HG02763 (cell line): ENCODE measurements around the gene CYP2C19.
"Not testable (repeated sequence)": the region's sequence is repeated elsewhere in the genome, so short reads cannot be mapped to it uniquely, and the experiment has no call there.

Source experiments
- ATAC-seq: cut with Tn5 transposase; IDR thresholded peaks from one replicate; pipeline ENCODE4 v1.9.1; 2021; ENCODE audit warnings: mild to moderate bottlenecking, moderate library complexity; ENCODE audit not compliant: unreplicated experiment

CYP2C19 gene

DNA sequence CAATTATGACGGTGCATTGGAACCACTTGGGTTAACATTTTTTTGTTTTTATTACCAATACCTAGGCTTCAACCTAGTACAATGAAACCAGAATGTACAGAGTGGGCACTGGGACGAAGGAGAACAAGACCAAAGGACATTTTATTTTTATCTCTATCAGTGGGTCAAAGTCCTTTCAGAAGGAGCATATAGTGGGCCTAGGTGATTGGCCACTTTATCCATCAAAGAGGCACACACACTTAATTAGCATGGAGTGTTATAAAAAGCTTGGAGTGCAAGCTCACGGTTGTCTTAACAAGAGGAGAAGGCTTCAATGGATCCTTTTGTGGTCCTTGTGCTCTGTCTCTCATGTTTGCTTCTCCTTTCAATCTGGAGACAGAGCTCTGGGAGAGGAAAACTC lies at the start of gene CYP2C19:
TSS of gene CYP2C19 (plus strand) at position 289 of the 400 bp plus-strand sequence. CDS start at position 314, 25 bp downstream.
- no peak for ATAC-seq

DNA sequence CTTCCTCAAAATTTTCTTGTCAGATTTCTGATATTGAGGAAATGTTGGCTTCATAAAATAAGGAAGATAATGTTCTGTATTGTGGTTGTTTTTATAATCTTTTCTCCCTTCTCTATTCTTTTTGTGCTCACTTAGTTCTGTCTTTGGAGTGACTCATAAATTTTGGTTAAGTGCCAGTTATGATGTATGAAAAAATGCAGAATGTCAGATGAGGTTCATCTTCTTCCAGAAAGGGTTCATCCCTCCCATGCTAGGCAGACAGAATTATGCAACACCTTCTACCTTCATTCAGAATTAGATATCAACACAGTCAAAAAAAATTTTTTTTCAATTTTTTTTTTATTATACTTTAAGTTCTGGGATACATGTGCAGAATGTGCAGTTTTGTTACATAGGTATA lies 36.6 kb upstream of the CYP2C19 start:
- no peak for ATAC-seq

DNA sequence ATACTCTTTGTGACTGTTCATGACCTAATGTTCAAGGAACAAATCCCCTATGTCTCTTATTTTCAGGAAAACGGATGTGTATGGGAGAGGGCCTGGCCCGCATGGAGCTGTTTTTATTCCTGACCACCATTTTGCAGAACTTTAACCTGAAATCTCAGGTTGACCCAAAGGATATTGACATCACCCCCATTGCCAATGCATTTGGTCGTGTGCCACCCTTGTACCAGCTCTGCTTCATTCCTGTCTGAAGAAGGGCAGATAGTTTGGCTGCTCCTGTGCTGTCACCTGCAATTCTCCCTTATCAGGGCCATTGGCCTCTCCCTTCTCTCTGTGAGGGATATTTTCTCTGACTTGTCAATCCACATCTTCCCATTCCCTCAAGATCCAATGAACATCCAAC lies 27.3 kb upstream of the CYP2C19 start:
- no peak for ATAC-seq

DNA sequence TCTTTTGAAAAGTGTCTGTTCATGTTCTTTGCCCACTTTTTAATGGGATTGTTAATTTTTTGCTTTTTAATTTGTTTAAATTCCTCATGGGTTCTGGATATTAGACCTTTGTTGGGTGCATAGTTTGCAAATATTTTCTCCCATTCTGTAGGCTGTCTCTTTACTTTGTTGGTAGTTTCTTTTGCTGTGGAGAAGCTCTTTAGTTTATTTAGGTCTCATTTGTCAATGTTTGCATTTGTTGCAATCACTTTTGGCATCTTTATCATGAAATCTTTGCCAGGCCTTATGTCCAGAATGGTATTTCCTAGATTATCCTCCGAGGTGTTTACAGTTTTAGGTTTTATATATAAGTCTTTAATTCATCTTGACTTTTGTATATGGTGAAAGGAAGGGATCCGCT lies 23.9 kb upstream of the CYP2C19 start:
- ATAC-seq = no peak

DNA sequence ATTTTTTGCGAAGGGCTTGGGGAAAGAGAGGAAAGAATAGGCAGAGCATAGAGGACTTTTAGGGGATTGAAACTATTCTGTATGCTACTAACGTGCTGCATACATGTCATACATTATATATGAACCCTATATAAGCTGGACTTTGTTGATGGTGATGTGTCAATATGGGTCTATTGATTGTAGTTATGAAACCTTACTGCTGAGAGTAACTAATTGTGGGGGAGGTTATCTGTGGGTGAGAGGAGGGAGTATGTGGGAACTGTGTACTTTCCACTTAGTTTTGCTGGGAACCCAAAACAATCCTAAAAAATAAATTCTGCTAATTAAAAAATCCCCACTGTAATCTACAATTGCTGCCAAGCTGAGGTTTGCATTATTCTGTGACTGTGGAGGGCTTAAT lies 15.3 kb upstream of the CYP2C19 start:
- ATAC-seq = no peak

DNA sequence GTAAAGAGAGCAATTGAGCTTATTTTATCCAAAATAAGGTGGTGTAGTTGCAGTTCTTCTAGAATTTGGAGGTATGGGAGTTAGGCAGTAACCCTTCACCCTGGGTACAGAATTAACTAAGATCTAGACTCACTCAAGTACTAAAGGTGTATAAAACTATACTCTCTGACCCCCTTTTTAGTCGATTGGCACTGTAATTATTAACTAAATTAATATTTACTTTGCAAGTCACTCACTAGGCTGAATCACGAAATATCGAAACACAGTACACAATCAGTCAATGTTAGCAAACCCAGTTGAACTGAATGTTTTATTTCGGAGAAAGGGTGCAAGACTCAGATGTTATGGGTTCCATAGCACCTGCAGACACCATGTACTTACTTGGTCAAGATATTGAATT lies 14.6 kb upstream of the CYP2C19 start:
- no peak for ATAC-seq

DNA sequence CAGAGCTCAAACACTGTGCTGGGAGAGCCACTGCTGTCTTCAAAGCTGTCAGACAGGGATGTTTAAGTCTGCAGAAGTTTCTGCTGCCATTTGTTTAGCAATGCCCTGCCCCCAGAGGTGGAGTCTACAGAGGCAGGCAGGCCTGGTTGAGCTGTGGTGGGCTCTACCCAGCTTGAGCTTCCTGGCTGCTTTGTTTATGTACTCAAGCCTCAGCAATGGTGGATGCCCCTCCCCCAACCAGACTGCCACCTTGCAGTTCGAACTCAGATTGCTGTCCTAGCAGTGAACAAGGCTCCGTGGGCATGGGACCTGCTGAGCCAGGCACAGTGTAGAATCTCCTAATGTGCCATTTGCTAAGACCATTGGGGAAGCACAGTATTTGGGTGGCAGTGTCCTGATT lies 4.6 kb upstream of the CYP2C19 start:
- ATAC-seq = no peak

DNA sequence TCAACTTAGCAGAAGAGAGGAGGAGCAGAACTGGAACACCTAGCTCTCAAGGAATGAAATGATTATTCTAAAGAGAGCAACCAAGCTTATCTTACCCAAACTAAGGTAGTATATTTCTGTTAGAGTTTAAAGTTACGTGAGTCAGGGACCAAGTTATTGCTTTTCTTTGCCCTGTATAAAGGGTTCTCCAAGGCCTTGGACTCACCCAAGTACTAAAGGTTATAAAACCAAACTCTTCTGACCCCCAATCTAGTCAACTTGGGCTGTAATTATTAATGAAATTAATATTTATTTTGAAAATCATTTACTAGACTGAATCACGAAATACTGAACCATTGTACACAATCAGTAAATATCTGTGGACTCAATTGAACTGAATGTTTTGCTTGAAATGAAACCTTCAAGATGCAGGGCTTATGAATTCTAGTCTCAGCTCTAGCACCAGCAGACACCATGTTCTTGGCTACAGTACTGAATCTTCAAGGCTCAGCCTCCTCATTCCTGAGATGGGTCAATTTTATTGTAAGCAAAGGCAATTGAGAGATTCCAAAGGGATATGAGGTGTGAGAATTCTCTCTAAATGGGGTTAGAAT lies 1.8 kb upstream of the CYP2C19 start:
- no peak for ATAC-seq

DNA sequence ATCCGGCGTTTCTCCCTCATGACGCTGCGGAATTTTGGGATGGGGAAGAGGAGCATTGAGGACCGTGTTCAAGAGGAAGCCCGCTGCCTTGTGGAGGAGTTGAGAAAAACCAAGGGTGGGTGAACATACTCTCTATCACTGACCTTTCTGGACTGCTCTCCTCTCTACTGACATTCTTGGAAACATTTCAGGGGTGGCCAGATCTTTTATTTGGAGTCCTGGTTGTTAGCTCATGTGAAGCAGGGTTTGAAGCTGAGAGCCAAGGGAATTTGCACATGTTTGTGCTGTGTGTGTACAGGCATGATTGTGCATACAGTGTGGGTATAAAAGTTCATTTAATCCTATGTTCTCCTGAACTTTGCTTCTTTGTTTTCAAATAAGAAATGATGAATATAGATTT lies 12.9 kb downstream of the CYP2C19 start:
- not testable (repeated sequence) for ATAC-seq

DNA sequence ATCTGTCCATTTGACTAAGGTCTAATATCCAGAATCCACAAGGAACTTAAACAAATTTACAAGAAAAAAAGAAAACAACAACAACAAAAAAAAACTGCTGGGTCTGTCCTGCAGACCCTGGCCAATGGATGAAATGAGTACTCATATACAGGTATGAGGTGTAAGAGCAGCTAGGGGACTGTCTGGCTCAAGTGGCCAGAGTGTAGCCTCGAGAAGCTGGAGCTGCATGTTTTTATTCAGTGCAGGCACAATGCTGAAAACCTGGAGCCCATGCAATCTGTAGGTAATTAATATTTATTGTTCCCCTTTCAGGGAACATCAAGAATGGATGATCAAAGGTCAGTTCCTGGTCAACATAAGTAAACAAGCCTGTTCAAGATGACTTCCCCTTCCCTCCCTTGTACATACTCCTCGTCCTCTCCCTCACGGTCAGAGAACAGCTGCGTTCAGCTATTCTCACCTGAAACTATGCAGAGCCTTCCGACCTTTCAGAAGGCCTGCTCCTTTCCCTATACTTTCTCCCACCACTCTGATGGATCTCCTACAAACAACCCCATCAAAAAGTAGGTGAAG lies 15.5 kb downstream of the CYP2C19 start:
- no peak for ATAC-seq

DNA sequence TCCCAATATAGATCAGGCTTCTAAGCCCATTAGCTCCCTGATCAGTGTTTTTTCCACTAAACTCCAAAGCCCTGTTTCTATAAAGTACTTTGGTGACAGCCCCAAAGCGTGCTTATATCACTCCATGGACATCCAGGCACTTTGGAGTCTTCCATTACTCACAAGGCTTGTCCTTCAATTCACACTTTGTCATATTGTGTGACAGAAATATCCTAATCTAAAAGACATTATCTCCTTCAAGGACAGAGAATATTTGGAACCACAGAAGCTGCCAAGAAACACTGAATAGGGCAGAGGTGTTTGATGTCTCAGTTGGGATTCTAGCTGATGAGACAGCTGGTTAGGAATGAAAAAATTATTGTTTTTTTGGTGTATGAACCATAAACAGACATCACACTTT lies 18.4 kb downstream of the CYP2C19 start:
- no peak for ATAC-seq

DNA sequence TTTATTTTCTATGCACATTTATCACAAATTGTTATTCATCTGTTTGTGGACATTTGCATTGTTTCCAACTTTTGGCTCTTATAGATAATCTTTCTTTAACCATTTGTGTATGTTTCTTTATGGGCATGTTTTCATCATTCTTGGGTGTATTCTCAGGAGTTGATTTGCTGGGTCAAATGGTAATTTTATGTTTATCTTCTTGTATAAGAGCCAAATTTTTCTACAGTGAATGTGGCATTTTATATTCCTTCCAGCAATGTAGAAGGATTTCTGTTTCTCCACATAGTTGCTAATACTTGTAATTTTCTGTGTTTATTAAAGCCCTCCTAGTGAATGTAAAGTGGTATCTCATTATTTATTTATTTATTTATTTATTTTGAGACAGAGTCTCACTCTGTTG lies 21.8 kb downstream of the CYP2C19 start:
- no peak for ATAC-seq

DNA sequence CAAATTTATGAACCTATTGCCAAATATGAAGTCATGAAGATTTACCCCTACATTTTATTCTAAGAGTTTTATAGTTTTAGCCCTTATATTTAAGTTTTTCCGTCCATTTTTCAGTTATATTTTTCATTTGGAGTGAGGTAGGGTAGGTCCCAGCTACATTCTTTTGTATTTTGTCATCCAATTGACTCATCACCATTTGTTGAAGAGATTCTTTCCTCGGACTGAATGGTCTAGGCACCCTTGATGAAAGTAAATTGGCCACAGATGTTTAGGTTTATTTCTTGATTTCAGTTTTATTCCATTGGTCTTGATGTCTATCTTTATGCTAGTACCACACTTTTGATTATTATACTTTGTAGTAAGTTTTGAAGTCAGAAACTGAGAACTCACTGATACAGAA lies 22.7 kb downstream of the CYP2C19 start:
- ATAC-seq = no peak

DNA sequence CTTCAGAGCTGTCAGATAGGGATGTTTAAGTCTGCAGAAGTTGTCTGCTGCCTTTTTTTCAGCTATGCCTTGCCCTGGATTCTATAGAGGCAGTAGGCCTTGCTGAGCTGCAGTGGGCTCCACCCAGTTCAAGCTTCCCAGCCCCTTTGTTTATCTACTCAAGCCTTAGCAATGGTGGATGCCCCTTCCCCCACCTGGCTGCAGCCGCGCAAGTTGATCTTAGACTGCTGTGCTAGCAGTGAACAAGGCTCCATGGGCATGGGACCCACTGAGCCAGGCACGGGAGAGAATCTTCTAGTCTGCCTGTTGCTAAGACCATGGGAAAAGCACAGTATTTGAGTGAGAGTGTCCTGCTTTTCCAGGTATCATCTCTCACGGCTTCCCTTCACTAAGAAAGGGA lies 38.1 kb downstream of the CYP2C19 start:
- ATAC-seq = not testable (repeated sequence)

DNA sequence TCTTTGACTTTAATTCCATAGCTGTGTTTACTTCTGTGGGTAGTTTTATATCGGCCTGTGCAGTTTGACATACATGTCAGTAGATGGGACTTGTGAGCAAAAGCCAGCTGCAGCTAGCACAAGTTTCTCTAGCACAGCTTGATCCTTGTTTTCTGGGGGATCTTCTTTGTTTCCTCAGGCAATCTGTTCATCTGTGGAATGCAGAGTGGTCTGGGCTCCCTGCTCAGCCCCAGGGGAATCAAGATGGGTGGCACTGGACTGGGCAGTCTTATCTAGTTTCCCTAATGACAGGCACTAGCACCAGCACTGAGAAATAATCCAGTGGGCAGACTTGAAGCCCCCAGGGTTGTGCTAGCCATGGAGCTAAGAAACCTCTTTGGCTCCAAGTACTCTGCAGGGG lies 40.8 kb downstream of the CYP2C19 start:
- no peak for ATAC-seq

DNA sequence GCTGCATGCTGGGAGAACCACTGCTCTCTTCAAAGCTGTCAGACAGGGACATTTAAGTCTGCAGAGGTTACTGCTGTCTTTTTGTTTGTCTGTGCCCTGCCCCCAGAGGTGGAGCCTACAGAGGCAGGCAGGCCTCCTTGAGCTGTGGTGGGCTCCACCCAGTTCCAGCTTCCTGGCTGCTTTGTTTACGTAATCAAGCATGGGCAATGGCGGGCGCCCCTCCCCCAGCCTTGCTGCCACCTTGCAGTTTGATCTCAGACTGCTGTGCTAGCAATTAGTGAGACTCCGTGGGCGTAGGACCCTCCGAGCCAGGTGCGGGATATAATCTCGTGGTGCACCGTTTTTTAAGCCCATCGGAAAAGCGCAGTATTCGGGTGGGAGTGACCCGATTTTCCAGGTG lies 67.5 kb downstream of the CYP2C19 start:
- ATAC-seq = not testable (repeated sequence)

DNA sequence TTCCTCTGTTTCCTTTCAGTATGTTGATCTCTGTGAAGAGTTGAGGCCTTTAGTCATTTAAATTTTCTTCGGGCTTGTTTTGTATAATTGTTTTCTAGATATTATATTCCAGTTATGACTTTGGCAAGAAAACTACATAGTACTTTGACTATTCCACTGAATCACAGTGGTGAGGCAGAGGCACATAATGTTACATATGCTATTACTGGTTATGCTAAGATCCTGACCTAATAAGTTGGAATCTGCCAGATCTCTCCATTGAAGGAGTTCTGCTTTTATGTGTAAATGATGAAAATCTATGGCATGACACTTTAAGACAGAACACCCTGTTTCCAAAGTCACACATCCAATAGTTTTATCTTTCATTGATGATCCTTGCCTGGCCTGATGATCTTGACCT lies 83.7 kb downstream of the CYP2C19 start:
- no peak for ATAC-seq

DNA sequence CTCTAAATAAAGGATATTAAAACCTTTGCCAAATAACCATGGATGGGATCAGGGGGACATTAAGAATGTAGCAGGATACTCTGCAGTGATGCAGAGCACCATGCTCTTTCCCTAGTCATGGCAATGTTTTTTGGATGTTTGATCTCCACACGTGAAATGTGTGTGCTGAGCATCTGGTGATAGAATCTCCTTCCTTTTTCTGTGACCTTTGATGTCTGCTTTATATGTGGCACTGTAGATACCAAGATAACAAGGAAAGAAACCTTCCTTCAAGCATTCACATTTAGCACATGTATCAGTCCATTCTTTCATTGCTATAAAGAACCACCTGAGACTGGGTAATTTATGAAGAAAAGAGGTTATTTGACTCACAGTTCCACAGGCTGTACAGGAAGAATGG lies 88.3 kb downstream of the CYP2C19 start:
- no peak for ATAC-seq

DNA sequence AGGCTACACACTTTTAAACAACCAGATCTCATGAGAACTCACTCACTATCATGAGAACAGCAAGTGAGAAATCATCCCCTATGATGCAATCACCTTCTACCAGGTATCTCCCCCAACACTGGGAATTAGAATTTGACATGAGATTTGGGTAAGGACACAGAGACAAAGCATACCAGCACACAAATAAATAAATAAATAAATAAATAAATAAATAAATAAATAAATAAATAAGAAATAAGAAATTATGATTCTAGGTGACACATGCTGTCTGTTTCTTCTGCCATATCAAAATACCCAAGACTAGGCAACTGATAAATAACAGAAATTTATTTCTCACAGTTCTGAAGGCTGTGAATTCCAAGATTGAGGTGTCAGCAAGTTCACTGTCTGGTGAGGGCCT lies 88.8 kb downstream of the CYP2C19 start:
- ATAC-seq = no peak

DNA sequence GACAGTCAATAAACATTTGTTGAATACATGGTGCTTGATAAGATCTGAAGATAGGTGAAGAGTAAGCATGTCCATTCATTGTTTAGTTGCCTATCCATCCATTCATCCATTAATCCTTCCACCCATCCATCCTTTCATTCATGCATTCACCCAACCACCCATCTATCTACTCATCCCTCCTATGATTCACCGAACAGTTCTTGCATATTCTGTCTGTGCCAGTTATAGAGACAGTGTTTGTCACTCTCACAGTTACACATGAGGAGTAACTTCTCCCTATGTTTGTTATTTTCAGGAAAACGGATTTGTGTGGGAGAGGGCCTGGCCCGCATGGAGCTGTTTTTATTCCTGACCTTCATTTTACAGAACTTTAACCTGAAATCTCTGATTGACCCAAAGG lies 90.0 kb downstream of the CYP2C19 start:
- no peak for ATAC-seq

DNA sequence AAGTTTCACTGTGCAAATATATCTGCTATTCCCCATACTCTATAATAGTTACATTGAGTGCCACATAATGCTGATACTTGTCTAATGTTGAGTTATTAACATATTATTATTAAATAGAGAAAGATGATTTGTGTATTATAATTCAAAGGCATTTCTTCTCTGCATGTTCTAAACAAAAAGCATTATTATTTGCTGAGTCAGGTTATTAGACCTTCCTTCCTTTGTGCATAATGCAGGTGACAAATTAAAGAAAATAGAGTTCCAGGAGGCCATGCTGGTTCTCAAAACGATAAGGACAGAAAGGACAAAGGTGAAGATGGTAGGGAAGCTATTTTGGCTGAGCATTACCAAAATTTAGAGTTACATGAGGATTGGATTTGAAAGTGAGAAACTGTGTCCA lies 90.6 kb downstream of the CYP2C19 start:
- ATAC-seq = no peak

DNA sequence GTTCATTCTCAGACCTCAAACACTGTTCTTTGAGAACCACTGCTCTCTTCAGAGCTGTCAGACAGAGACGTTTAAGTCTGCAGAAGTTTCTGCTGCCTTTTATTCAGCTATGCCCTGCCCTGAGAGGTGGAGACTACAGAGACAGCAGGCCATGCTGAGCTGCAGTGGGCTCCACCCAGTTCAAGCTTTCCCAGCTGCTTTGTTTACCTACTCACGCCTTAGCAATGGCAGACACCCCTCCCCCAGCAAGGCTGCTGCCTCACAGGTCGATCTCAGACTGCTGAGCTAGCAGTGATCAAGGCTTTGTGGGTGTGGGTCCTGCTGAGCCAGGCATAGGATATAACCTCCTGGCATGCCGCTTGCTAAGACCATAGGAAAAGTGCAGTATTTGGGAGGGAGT lies 95.5 kb downstream of the CYP2C19 start:
- no peak for ATAC-seq

DNA sequence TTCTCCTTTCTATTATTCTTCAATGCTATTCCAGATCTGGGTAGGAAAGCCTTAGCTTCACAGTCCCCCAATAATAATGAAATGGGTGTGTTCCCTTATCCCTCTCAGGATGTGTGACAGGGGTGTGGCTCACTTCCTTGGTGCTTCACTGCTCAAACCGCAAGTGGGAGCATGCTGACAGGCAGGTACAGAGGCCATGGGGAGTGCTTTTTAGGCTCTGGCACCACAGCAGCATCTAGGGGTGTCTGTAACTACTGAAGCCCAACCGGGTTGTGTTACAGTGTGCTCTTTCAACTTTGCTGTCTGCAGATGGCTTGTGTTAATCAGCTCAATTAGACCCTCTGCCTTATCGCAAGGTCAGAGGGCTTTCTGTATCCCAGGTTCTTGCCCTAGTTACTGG lies 96.6 kb downstream of the CYP2C19 start:
- ATAC-seq = no peak
